NT2/D1 (cell line): ENCODE data around the gene SULT1A3.
"Not testable (repeated sequence)": the region's sequence is repeated elsewhere in the genome, so short reads cannot be mapped to it uniquely, and the experiment has no call there.

Experiments
- YY1 ChIP-seq: IDR thresholded peaks from 2 replicates; pipeline ENCODE4 v1.6.1; 2011; ENCODE audit not compliant: insufficient read length, insufficient read depth
- ZNF274 ChIP-seq: IDR thresholded peaks from 2 replicates; pipeline ENCODE4 v1.6.1; 2011; ENCODE audit warnings: mild to moderate bottlenecking, low read depth, low read length

GRCh38 chr16:30197001-30197400, 2.1 kb upstream of the SULT1A3 start:
- TF ChIP-seq YY1, ZNF274: not testable (repeated sequence)
